GM08714 (cell line): ENCODE data around the gene AKT3.

Experiments used
- H3K4me3 ChIP-seq: fragments of 200-500 bp; sonication (Bioruptor generic); 2 replicates; pipeline ENCODE4 v1.5.1; 2014; ENCODE audit warnings: mild to moderate bottlenecking, low read length, inconsistent platforms
- ZNF274 ChIP-seq: IDR thresholded peaks from 2 replicates; pipeline ENCODE4 v1.6.1; 2012; ENCODE audit warnings: mild to moderate bottlenecking, low read depth, low read length

AKT3 gene

DNA sequence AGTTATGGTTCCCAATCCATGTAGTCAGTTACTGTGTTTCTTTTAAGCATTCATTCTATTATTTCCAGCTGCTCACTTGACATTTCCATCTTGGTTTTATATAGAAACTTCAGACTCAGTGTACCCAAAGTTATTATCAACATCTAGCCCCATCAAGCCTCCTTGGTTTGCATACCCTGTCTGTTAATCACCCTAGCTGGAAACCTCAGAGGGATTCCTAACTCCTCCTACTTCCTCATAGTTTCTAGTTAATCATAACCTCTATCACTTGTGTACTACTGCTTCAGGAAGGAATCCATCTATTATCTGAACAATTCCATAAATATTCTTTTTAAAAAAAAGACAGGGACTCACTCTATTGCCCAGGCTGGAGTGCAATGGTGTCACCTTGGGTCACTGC, 300.9 kb downstream of the AKT3 start:
- TF ChIP-seq ZNF274 = no peak
- H3K4me3 ChIP-seq = no peak overlapping the region

- TF ChIP-seq ZNF274 = no peak
- H3K4me3 ChIP-seq = no peak overlapping the region
Measured at GRCh38 chr1:243548516-243548915, 301.5 kb downstream of the AKT3 start.

- H3K4me3 ChIP-seq = no peak overlapping the region
- no peak for TF ChIP-seq ZNF274
Measured at GRCh38 chr1:243547891-243548290, 302.2 kb downstream of the AKT3 start.

DNA sequence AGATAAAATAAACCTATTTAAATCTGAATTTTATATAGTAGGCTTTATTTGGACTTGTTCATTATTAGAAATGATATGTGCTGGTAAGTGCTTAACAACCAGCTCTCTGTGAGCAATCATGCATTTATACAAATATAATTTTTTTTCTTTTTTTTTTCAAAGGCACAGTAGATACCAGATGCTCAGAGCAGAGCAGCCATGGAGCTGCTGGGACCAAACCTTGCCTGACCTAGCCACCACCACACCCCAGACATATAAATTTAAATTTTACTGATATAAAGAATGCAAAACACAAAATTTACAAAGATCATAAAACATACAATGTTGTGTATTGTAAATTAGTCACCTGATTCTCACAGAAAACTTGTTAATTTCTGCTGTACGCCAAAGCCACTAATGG, 303.6 kb downstream of the AKT3 start:
- no peak overlapping the region for H3K4me3 ChIP-seq
- no peak for TF ChIP-seq ZNF274

DNA sequence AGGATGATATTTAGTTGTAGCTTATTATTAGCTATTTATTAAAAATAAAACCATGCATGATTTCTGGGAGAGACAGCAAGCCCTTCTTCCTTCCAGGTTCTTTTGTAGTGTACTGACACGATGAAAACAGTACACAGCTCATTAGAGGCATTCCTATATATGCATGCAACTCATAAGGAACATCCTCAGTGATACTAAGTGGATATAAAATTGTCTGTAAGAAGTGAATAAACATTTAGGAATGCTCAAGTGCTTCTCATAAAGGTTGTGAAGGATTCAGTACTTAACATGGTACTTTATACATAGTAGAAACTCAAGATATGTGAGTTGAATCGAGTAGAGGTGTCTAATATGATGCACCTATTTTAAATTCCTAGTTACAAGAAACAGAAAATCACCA, 306.5 kb downstream of the AKT3 start:
- TF ChIP-seq ZNF274 = no peak

GRCh38 chr1:243542739-243543415, 307.2 kb downstream of the AKT3 start:
- no peak for TF ChIP-seq ZNF274
- H3K4me3 ChIP-seq = no peak overlapping the region

More for the DNA sequence above, 306.5 kb downstream of the AKT3 start:
- H3K4me3 ChIP-seq = no peak overlapping the region

DNA sequence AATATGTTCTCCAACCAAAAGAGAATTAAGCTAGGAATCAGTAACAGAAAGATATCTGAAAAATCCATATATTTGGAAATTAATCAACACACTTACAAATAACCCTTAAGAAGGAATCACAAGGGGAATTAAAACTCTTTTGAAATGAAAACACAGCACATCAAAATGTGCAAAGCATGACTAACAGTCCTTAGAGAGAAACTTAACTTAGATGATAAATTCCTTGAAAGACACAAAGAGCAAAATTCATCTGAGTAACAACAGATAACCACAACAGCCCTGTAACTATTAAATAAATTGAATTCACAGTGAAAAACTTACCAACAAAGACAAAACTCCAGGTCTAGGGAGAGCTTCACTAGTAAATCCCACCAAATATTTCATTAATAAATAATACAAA, 310.4 kb downstream of the AKT3 start:
- TF ChIP-seq ZNF274 = no peak
- no peak overlapping the region for H3K4me3 ChIP-seq

- TF ChIP-seq ZNF274 = no peak
- no peak overlapping the region for H3K4me3 ChIP-seq
Measured at GRCh38 chr1:243535014-243535413, 315.0 kb downstream of the AKT3 start.

DNA sequence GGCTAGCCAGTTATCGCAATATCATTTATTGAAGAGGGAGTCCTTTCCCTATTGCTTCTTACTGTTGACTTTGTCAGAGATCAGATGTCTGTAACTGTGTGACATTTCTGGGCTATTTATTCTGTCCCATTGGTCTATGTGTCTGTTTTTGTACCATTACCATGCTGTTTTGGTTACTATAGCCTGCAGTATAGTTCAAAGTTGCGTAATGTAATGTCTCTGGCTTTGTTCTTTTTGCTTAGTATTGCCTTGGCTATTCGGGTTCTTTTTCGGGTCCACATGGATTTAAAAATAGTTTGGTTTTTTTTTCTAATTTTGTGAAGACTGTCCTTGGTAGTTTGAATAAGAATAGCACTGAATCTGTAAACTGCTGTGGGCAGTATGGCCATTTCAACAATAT, 320.5 kb downstream of the AKT3 start:
- no peak overlapping the region for H3K4me3 ChIP-seq
- no peak for TF ChIP-seq ZNF274

GRCh38 chr1:243528459-243529121, 321.5 kb downstream of the AKT3 start:
- TF ChIP-seq ZNF274 = no peak
- H3K4me3 ChIP-seq = no peak overlapping the region

GRCh38 chr1:243526180-243526579, 323.9 kb downstream of the AKT3 start:
- no peak for TF ChIP-seq ZNF274
- H3K4me3 ChIP-seq = no peak overlapping the region

- H3K4me3 ChIP-seq = no peak overlapping the region
- no peak for TF ChIP-seq ZNF274
Measured at GRCh38 chr1:243525085-243525487, 325.0 kb downstream of the AKT3 start.

- no peak overlapping the region for H3K4me3 ChIP-seq
- no peak for TF ChIP-seq ZNF274
Measured at GRCh38 chr1:243523766-243524165, 326.3 kb downstream of the AKT3 start.

- TF ChIP-seq ZNF274 = no peak
- H3K4me3 ChIP-seq = no peak overlapping the region
Measured at GRCh38 chr1:243520831-243521230, 329.2 kb downstream of the AKT3 start.

DNA sequence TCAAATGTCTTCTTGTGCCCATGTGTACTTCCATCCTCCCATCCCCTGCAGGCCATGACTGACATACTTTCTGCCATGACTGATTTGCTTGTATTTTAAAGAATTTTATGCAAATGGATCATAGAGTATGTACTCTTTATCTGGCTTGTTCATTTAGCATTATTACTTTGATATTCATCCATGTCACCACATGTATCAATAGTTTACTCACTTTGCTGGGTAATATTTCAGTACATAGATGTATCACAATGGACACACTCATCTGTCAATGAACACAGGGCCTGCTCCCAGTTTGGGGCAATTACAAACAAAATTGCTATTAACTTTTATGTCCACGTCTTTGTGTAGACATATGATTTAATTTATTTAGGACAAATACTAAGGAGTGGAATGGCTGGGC, 335.1 kb downstream of the AKT3 start:
- H3K4me3 ChIP-seq = no peak overlapping the region
- TF ChIP-seq ZNF274 = no peak

GRCh38 chr1:243513726-243514491, 336.1 kb downstream of the AKT3 start:
- no peak for TF ChIP-seq ZNF274
- no peak overlapping the region for H3K4me3 ChIP-seq
